HG03108 (cell line): ENCODE data around the gene EIF4EBP2.

Source experiments
- ATAC-seq: cut with Tn5 transposase; IDR thresholded peaks from one replicate; pipeline ENCODE4 v1.9.1; 2021; ENCODE audit warnings: moderate library complexity; ENCODE audit not compliant: unreplicated experiment

EIF4EBP2 gene

DNA sequence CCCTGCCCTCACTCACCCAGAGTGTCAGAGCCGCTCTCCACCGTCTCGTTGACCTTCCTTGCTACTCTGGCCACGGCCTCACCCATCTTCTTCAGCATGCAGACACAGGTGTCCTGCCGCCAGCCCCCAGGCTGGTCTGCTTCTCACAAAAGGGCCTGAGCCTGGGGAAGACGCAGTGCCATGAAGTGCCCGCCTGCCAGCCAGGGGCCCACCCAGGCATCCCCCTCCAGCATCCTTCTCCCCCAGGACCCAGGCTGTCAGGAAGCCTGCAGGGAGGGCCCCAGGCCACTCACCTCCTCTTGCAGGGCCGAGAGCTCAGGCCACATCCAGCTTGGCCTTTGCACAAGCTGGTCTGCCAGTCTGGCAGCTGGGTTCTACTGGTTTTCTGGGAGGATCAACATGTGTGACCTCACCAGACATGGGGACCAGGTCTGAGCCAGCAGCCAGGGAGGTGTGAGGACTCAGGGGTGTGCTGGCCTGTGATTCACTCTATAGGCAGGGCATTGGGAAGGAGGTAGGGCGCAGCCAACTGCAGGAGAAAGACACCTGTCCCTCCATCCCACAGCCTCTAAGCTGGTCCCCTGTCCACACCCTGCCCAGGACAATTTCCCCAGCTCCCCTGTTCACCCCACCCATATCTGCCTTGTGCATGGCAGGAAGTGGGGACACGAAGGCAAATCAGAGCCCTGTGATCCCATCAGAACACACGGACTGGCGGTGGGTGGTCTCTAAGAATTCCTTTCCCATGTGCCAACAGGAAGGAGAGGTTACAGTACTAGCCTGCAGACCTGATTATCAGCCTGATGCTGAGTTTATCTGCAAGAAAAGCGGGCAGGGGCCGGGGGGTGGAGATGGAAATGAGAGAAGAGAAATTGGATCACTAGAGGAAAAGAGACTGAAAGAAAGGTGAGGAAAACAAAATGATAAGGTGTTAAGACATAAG lies 27.2 kb upstream of the EIF4EBP2 start:
- ATAC-seq: no peak

DNA sequence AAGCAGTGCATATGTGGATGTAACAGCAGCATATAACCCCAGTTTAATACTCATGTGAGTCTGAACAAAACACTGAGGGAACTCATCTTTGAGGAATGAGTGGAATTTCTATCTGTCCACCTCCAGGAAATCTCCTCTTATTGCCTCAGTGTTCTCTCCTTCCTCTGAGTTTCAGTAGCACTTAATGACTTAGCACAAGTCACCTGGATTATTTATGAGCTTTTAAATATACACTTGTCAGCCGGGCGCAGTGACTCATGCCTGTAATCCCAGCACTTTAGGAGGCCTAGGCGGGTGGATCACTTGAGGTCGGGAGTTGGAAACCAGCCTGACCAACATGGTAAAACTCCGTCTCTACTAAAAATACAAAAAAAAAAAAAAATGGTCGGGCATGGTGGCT lies 25.8 kb upstream of the EIF4EBP2 start:
- no peak for ATAC-seq

DNA sequence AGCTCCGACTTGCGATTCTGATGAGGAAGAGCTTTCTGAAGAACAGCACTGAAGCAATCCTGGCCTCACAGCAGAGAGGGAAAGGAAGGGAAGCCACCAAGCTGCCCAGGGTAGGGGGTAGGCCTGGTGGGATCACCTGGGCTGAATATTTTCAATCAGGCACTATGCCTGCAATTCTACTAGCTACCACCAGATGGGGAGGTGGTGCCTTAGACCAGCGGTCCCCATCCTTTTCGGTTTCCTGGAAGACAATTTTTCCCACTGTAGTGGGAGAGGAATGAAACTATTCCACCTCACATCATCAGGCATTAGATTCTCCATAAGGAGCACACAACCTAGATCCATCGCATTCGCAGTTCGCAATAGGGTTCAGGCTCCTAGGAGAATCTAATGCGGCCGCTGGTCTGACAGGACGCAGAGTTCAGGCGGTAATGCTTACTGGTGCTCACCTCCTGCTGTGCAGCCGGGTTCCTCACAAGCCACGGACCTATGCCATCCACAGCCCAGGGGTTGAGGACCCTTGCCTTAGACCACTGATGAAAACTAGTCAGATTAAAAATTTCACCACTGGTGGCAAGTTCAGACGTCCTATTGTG lies 24.3 kb upstream of the EIF4EBP2 start:
- no peak for ATAC-seq

DNA sequence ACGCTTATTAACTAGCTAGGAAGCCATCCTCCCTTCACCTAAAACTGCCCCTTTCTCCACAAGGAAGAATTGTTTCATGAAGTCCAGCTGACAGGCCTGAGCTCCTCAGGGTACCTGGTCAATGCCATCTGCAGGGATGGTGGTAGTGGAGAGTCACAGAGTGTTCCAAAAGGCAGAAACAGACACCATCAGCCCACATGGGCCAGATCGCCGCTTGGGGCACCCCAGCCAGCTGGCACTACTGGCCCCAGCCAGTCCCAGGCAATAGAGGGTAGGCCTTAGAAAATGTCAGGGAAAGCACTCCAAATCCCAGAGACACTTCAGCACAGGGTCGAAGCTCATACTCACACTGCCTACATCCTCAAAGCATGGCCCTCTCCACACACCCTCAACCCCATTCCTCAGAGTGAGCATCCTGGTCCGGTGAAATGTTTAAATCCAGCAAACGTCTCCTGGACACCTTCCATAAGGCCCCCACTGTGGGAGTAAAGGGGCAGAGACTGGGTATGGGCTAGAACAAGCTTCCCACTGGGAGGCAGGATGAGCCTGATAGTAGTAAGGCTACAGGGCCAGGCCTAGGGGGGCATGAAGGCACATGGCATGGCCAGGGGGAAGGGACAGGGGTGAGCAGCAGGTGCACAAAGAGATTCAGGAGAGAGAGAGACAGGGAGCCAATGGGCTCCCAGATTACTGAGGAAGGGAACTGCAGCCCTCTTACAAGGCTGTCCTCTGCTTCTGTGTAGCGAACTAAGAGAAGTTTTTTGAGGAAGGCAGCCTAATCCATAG lies 23.4 kb upstream of the EIF4EBP2 start:
- ATAC-seq: no peak

DNA sequence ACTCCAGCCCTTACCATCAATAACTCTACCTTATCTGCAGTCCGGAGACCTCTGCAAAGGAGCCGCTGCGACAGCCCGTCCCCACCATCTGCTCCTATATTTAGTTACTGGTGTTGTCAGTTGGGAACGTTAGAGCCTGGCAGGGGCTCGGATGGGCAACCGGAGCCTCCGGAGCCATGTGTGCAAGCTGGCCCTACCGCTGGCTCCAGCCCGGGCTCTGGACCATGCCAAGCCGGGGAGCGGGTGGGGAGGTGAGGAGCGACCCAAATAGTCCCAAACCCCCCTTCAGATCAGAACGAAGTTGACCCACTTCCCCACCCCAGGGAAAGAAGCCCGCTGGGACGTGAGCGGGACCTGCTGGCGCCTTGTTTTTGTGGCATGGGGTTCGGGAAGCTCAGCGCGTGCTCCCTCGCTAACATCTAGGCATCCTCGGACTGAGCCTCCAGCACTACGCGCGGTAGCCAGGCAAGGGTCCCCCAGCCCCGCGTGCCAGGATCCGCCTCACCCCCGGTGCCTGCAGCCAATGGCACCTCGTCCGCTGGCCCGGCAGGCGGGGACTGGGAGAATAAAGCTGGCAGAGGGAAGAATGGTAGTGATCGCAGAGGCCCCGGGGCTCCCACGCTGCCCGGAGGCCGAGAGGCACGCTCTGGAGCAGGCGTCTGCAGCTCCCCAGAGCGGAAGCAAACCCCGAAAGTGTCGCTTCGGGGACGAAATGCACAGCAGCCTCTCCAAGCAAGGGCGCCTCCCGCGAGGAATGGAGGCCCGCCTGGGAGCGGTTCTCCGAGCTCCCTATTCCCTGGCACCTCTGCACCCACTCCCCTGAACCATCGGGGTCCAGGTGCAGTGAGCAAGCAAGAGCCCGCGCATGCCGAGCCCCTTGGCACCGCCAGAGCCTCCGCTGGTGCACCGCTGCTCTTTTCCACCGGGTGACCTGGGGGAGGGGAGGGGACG lies 22.2 kb upstream of the EIF4EBP2 start:
- ATAC-seq: peak; percentile 11

DNA sequence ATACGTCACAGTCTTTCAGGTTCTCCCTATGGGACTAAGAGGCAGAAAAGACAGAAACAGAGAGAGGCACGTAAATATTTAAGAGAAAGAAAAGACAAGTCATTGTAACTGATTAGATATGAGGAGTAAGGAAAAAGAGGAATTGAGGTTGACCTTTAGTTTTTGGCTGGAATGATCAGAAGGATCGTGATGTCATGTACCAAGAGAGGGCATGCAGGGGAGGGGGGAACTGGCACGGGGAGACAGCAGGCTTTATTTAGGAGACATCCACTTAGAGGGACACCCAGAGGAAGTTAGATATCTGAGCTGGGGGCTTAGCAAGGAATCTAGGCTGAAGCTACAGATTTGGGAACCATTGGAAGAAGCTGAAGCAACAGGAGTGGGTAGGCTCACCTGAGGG lies 12.3 kb upstream of the EIF4EBP2 start:
- no peak for ATAC-seq

DNA sequence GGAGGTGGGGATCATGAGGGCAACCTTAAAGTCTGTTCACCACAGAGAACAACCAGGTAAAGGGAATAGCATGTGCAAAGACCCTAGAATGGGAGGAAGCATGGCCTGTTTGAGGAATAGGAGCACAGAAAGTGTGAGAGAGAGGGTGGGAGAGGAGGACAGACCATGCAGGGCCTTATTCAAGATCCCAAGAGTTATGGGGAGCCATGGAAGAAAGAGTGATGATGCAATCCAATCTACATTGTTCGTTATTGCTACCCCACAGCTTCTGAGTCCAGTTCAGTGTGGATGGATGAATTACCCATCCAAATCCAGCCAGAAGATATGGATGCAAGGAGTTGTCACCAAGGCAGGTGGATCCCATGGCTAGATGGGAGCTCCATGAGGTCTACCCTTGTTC lies 7.8 kb upstream of the EIF4EBP2 start:
- no peak for ATAC-seq

DNA sequence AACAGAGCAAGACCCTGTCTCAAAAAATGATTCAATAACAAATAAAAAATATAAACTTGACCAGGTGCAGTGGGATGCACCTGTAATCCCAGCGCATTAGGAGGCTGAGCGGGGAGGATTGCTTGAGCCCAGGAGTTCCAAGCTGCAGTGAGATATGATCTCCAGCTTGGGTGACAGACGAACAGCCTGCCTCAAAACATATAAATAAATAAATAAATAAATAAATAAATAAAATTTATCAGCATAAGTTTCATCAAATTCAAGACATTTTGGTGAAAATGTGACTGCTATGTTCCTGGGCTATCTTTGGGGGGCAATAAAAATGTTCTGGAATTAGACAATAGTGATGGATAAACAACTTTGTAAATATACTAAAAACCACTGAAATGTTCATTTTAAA lies 4.8 kb upstream of the EIF4EBP2 start:
- no peak for ATAC-seq

DNA sequence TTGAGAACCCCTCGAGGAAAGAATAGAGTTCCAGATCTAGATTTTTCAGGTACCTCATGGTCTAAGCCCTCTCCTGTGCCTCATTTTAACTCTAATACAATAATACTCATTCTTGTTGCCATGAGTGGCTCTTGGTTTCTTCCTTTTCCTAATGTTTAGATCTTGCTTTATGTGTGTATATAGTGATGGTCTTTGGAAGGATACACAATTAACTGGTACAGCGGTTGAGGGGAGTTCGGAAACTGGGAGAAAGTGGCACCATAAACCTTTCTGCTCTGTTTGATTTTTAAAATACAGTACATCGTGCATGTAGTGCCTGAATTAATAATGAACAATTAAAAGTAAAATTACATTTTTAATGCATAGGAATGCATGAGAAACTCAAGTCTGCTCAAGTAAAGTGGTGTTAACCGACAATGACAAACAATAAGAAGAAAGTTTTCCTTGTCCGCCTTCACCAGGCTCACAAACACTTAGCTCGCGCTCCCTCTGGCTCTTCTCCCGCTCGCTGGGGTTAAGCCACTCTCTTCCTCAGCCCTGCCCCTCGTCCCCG lies 386 bp upstream of the EIF4EBP2 start:
- peak; percentile 5 for ATAC-seq

DNA sequence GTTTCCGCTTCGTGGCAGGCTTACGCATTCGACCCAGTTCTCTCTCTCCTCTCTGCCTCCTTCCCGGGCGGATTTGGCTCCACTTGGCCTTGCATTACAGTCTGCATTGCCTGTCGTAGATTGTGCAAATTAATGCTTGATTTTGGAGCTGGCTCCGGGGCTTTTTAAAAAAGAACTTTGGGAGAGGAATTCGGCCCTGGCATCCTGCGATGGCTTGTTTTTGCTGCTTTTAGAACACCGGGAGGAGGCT lies 767 bp downstream of the EIF4EBP2 start:
- ATAC-seq: no peak

DNA sequence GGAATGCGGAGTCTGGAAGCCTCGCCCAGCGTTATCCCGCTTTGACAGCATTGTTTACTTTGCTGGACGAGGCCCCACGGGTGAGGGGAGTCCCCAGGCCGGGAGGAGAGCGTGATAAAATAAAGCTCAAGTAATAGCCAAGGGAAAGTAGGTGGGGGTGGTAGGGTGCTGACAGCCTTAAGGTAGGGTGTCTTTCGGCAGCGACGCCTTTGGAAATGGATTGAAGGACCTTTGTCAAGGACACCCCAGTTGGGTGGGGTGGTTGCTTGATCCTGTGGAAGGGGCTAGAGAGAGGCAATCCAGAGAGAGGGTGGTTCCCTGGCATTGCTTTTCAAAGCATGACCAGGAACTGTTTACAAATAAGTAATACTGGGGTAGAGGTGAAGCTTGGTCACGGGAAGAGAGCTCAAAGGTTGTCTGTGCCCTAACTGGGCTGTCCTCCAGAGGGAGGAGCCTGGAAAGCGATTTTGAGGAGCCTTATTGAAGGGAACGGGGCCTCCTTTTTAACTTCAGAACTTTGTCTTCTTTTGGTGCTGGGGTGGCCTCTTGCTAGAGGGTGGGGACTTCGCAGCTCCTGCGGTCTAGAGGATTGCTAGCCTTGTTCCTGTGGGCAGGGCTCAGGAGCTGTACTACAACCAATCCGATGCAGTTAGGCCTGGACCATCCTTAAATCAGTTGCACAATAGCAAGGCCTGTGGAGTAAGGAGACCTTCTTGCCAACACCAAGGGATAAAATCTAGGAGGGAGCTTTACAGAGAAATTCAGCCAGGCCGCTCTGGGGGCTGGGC lies 1.3 kb downstream of the EIF4EBP2 start:
- ATAC-seq: peak; percentile 43

DNA sequence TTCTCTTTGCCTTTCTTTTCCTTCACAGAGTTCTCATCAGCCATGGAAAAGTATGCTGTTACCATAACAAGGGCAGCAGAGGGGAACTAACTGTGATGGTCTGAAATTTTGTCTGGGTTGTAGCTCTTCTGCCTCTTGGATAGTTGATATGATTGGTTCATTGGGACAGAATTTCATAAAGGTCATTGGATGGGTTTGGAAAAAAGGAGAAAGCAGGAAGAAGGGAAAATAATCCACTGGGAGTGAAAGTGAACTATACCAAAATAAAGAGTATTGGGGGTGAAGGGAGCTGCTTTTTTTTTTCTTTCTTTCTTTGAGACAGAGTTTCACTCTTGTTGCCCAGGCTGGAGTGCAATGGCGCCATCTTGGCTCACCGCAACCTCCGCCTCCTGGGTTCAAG lies 5.8 kb downstream of the EIF4EBP2 start:
- ATAC-seq: no peak

DNA sequence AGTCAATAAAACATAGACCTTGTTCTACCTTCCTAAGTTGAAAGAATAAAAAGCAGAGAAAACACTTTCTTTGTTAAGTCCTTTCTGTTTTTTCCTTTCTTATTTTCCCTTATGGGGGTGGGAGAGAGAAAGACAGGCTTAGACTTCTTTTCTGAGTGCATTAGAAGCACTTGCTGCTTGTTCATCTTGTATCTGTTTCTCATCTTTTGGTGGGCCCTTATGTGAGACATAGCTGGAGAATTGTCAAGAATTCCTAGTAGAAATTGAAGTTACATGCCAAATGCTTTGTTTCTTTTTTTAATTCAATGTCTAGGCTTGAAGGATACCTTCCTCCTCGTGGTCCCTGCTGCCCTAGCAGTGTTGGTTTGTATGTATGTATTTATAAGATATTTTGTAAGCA lies 6.7 kb downstream of the EIF4EBP2 start:
- no peak for ATAC-seq

DNA sequence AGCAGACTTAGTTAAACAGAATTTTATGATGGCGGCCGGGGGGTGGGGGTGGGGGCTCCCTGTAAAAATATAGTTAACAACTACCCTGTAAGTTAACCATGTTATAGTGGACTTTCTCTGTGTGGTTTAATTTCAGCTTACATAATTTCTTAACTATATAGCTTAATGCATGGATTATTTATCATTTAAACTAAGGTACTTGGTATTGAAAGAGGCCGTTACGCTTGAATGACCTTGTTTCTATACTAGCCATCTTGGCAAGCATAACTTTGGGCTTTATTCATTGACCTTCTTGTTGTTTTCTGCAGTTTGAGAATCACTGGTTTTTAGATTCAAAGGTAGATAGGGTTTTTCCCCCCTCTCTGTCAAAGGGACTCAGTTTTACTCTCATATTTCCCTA lies 8.4 kb downstream of the EIF4EBP2 start:
- no peak for ATAC-seq

DNA sequence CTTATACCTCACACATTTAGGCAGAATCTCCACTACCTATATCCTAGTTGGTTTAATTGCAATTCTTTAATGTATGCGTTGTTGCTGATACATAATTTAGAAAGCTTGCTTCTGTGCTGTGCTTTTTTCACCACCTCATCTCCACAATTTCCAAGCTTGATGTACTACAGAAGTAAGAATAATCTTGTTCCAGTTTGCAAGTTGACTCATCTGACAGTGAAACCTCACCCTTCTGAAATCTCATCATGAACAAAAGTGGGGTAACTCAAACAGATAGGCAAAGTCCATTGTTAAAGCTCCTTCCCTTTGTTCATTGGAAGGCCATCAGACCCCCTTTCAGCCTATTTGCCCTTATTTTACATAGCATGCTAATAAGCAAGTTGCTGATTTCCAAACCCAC lies 13.6 kb downstream of the EIF4EBP2 start:
- ATAC-seq: no peak

DNA sequence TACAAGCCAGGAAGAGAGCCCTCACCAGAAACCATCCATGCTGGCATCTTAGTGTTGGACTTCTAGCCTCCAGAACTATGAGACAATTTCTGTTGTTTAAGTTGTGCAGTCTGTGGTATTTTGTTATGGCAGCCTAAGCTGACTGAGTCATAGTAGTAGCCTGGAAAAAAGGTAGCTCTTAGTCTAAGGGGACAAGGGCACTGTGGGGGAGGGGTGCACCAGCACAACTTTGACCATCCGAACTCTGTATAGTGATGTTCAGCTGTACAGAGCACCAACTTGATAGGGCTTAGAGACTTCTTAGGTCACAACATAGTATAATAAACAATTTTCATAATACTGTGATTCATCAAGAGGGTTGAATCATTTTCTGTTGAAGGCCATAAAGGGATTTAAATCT lies 14.3 kb downstream of the EIF4EBP2 start:
- no peak for ATAC-seq

DNA sequence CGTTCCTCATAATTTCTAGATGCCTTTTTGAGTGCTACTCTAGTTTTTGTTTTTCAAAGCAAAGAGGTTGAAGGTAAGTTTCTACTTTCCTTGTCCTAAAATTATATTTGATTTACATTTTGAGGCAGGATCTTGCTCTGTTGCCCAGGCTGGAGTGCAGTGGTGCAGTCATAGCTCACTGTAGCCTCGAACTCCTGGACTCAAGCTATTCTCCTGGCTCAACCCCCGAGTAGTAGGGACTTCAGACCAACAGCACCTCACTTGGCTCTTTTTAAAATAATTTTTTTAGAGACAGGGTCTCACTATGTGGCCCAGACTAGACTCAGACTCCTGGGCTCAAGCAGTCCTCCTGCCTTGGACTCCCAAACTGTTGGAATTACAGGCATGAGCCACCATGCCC lies 14.8 kb downstream of the EIF4EBP2 start:
- ATAC-seq: no peak

DNA sequence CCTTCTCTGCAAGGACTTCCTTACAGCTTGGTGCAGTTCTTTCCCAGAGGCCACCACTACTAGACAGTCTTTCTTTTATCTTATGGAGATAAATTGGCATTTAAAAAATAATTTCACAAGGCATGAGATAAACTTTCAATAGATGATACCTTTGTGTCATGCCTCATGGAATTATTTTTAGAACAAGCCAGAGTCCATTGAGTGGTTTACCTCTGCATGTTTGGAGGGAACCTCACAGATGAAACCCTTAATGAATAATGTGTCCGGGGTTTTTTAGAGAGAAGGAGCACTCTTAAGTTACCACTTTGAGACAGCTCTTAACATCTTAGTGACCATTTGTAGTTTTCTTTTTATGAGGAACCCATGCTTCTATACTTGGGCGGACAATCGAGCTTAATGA lies 20.4 kb downstream of the EIF4EBP2 start:
- ATAC-seq: no peak

DNA sequence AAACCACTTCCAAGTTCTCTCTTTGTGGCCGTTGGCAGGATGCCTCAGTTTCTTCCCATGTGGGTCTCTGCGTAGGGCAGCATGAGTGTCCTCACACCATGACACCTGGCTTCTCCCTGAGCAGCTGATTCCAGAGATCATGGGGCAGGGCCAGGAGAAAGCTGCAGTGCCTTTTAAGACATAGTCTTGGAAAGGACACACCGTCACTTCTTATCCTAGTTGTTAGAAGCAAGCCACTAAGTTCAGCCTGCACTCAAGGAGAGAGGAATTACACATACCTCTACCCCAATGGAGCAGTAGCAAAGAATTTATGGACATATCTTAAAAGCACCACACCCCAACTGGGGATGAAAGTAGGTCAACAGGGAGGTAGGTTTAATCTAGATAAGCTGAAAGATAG lies 21.2 kb downstream of the EIF4EBP2 start:
- no peak for ATAC-seq

DNA sequence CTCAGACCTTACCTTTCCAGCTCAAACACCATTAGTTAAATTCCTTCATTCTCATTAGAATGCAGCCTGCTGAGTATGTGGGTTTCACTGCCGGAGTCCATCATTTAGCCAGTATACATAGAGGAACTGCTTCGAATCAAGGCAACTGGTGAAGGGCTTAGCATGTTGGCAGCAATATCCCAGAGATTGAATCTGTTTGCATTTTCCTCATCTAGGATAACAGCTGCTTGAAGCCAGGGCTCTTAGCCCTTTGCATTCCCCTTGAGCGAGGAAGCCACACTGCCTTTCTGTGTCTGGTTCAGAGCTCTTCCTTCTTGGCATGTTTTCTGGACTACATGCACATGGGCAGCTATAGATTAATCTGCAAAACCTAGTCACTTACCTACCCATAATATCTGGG lies 22.9 kb downstream of the EIF4EBP2 start:
- no peak for ATAC-seq
